ENCODE measurements around the gene NOP14.

NOP14 gene

DNA sequence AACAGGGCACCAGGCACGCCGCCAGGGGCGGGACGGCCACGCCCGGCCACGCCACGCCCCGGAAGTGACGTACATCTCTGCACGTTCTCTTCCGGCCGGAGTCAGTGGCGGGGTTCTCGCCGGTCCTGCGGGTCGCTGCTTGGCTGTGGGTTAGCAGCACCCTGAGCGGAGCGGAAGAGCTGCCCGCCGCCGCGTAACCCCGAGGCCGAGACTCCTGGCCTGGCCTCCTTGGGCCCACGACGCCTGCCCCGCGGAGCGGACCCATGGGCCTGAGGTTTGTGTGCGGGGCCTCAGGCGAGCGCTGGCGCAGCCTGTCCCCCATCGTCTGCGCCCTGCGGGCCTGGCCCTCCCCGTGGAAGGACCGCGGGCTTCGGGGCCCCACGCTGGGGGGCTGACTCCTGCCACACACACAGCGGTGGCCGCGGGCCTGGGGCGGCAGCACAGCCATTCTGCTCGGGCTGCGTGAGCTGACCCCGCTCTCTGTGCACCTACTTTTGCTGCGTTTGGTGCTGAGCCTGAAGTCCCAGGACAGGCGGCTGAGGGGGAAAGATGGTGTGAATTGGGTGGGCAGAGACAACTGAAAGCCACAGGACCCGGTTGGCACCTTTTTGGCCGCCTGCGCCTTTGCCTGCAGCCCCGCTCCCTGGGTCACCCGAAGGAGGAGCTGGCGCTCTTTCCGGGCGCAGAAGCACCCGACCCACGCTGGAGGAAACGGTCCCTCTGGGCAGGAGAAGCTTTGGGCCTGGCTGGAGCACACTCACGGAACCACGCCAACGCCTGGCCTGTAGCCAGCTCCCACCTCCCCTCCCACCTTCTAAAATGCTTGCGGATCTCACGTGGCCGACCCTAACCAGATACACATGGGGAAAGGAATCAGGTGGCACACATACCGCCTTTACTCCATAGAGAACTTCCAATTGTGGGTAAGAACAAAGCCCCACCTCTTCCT lies 28.1 kb downstream of the NOP14 start:
- peak overlapping the region; percentile 83 for H3K4me3 ChIP-seq (ENCODE audit: low read depth, low read length)
- TF ChIP-seq, protein P1, sequence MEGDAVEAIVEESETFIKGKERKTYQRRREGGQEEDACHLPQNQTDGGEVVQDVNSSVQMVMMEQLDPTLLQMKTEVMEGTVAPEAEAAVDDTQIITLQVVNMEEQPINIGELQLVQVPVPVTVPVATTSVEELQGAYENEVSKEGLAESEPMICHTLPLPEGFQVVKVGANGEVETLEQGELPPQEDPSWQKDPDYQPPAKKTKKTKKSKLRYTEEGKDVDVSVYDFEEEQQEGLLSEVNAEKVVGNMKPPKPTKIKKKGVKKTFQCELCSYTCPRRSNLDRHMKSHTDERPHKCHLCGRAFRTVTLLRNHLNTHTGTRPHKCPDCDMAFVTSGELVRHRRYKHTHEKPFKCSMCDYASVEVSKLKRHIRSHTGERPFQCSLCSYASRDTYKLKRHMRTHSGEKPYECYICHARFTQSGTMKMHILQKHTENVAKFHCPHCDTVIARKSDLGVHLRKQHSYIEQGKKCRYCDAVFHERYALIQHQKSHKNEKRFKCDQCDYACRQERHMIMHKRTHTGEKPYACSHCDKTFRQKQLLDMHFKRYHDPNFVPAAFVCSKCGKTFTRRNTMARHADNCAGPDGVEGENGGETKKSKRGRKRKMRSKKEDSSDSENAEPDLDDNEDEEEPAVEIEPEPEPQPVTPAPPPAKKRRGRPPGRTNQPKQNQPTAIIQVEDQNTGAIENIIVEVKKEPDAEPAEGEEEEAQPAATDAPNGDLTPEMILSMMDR (IDR thresholded peaks at IDR 0.05; ENCODE audit: low read depth, low read length), result no peak

DNA sequence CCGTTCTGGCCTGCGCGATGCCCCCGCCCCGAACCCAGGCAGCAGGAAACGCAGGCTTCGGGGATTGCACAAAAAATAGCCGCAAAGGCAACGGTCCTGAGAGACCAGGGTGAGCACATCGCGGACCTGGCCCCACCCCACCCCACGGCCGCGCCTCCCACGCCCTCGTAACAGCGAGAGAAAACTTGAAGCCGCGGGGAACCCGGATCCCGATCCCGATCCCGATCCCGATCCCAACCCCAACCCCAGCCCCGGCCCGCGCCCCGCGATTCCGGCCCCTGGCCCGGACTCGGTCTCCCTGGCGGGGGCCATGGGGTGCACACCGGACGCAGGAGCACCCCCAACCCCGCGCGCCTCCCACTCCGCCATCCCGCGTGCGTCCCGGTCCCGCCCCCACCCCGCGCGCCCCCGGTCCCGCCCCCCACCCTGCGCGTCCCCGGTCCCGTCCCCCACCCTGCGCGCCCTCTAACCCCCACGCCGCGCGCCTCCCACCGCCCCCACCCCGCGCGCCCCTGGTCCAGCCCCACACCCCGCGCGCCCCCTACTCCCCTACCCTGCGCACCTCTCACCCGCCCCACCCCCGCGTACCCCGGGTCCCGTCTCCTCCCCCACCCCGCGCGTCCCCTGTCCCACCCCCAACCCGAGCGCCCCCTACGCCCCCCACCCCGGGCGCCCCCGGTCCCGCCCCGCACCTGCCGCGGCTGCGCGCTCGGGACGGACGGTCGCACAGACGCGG lies 29.0 kb downstream of the NOP14 start:
- H3K4me3 ChIP-seq (ENCODE audit: low read depth, low read length), result peak overlapping the region; percentile 83
- TF ChIP-seq, protein P1 (IDR thresholded peaks at IDR 0.05; ENCODE audit: low read depth, low read length), result no peak

DNA sequence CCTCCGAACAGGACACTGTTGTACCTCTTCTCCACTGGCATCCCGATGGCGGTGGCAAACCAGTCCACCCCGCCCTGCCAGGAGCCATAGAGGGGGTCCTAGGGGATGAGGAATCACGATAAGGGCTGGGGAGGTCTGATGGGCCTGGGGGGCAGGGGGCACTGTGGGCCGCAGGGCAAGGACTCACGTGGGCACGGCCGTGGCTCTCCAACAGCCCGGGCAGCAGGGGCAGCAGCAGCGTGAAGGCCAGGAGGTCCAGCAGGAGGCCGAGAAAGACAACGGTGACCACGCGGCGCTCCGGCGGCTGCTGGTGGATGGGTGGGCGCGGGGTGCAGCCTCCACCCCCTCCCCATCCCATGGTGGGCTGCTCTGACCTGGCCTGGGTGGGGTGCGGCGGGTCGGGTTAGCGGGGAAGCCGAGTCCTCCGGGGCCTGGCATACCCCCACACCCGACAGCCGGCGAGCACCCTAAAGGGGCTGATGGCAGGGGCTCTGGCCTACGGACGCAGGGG lies 29.6 kb downstream of the NOP14 start:
- peak overlapping the region; percentile 58 for H3K4me3 ChIP-seq (ENCODE audit: low read depth, low read length)
- TF ChIP-seq, protein P1 (IDR thresholded peaks at IDR 0.05; ENCODE audit: low read depth, low read length), result no peak

DNA sequence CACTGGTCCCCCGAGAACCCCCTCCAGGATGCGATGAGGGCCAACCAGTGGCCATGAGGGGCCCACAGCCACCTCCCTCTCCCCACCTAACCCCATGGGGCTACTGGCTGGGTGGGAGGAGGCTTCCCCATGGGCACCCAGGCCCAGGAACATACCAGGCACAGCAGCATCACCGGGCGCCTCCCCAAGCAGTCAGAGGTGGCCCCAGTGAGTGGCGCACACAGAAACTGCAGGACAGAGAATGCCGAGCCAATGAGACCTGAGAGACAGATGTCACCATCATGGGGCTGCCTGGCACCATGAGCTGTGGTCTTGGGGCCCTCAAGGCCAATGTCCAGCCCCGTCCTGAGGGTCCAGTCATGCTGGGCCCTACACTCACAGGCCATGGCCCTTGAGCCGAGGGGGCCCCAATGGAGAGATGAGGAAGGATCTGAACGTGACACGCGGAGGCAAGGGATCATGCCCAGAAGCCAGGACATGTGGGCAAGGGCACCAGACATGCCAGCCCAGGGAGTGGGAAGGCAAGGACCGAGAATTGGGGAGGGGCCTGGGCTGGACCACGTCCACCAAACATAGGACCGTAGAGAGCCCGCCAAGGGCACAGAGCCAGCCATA lies 30.1 kb downstream of the NOP14 start:
- TF ChIP-seq, protein P1 (IDR thresholded peaks at IDR 0.05; ENCODE audit: low read depth, low read length), result no peak

DNA sequence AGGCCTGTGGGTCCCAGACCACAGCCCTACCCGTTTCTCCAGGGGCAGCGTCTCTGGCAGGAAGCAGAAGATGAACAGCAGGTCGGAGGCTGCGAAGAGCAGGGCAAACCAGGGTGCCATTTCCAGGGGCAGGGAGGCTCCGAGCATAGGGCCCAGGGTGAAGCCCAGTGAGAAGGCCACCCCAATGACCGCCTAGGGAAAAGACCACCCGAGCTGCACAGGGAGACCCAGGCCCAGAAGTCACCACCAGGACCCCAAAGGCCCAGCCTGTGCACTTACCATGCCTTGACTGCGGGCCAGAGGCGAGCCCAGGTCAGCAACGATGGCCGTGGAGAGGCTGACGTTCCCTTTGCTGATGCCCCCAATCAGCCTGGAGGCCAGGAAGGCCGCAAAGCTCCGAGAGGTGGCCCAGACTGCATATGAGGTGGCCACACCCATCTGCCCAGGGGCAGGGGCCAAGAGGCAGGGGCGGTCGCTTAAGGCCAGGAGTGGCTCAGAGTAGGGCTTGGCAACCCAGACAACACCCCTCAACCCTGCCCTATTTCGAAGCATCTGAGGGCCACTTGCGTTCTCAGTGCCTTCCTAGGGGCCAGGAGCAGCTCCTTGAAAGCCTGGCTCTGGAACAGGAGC lies 30.8 kb downstream of the NOP14 start:
- TF ChIP-seq, protein P1 (IDR thresholded peaks at IDR 0.05; ENCODE audit: low read depth, low read length), result no peak
- peak overlapping the region; percentile 19; the same call in 1 of the 2 replicates for H3K4me3 ChIP-seq (ENCODE audit: low read depth, low read length)

More for the DNA sequence above, 30.1 kb downstream of the NOP14 start:
- H3K4me3 ChIP-seq (ENCODE audit: low read depth, low read length), result peak overlapping the region; percentile 58

DNA sequence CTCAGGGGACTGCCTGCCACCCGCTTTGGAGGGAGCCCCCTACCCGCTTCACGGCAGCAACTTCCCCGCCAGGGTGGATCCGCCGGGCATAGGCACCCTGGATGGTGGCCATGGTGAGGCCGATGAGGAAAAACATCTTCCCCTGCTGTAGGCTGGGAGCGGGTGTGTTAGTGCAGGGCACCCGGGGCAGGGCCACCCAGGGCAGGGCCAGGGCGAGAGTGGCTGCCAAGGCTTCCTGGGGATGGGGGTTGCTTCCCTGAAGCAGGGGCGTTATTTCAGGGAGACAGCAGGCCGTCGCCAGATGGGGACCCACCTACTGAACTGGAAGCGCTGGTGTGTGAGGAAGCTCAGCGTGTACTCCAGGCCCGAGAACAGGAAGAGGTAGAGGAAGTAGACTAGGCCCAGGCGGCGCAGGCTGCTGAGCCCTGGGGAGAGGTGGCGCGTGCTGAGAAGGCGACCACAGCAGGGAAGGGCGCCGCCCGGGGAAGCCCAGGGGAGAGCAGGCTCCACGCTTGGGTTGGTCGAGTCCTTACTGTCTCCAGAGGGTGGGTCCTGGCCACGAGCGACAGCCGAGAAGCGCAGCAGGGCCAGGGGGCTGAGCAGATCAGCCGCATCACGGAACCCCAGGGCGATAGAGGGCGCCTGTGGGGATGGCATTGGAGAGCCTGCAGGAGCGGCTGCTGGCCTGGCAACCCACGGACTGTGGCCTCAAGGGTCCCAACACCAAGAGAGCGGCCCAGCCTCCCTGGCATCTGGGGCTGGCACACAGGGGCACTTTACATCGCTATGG lies 31.5 kb downstream of the NOP14 start:
- H3K4me3 ChIP-seq (ENCODE audit: low read depth, low read length), result no peak overlapping the region
- TF ChIP-seq, protein P1 (IDR thresholded peaks at IDR 0.05; ENCODE audit: low read depth, low read length), result no peak
